Pulmonary artery endothelial cell (primary cell): Measurements from ENCODE around the gene ZNF532. TPM values are rescaled to one million over a fixed set of nuclear protein-coding genes. Genes with fewer than 3 reads are reported as not detected.
A peak's percentile ranks its signal among the peaks of the same experiment; 100 is the strongest.

Experiments
- DNase-seq: peaks from one replicate; pipeline ENCODE4 v3.0.0-alpha.2; 2011; ENCODE audit warnings: low read depth, low spot score
- total RNA-seq: library from RNA; depleted of rRNA; stranded (reverse); fragments of >200 nt; gene quantifications from 2 replicates; pipeline ENCODE4 v1.2.3, GENCODE V29; 2014

The ZNF532 gene
- total RNA-seq, 1 donor from 2014 or later, result 44.0 TPM

DNA sequence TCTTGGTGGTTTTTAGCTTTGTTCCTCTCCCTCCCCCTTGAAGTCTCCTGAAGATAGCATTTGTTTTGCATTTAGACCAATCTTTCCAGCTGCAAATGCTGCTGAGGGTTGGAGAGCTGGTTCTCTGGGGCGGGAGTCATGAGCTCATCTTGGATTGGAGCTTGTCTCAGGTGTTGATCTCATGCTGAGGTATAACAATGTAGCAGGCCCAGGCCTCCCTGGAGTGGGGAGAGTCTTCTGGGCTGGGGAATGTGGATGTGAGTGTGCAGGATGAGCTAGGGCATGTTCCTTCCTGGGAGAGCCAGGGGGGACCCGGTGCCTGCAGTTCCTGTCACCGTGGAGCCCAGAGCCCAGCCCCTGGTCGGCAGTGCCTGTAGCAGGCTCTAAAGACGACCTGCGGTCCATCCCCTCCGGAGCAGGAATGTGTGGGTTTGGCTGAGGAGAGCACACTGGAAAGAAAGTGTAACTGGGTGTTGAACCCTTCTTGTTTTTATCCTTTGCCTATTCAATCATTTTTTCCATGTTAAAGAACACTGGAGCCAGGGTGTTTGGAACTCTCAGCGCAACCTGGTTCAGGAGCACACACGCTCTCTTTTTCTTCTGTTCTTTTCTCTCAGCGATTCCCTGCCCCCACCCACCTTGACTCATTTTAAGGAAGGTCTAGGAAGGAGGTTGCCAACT lies 2.7 kb downstream of the ZNF532 start:
- DNase-seq, result no peak

DNA sequence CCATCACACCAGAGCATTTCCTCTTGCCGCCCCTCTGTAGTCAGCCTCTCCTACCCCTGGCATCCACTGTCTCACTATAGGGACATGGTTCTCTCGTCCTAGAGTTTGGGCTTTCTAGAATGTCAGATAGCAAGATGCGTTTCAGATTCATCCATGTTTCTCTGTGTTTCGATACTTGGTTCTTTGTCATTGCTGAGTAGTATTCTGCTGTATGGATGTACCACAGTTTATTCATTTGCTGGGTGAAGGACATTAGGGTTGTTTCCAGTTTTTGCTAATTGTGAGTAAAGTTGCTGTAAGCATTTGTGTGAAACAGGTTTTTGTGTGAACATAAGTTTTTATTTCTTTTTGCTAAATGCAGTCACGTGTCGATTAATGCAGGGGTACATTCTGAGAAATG lies 3.8 kb downstream of the ZNF532 start:
- DNase-seq, result no peak

DNA sequence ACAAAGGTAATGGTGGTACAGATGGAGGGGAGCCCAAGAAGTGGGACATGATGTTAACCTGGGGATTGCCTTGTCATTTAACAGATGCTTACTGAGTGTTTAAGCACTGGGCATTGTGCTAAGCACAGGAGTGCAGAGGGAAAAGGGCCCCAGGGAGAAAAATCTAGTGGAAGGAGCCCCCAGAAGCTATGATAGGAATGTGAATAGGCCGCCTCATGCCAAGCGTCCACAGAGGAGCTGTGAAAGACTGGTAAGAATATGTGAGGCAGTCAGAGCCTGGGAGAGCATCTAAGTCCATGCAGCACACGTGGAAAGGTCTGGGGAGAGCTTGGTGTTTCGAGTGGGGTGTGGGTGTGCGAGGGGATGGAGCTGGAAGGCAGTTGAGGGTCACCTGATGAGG lies 5.5 kb downstream of the ZNF532 start:
- no peak for DNase-seq

DNA sequence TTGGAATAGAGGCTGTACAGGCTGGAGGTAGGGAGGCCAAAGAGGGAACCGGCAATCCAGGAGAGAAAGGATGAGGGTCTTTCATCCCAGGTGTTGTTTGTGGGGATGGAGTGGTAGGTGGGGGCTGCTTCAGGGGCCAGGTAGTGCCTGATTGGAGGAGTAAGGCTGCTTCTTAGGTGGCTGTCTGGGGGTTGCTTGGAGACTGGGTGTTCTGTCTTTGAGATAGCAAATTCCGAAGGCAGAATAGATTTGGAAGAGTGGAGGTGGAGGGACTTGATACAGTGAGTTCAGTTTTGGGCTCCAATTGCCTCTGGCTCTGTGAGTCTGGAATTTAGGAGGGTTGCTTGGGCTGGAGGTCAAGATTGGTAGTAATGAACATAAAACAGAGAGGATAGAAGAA lies 5.9 kb downstream of the ZNF532 start:
- no peak for DNase-seq

DNA sequence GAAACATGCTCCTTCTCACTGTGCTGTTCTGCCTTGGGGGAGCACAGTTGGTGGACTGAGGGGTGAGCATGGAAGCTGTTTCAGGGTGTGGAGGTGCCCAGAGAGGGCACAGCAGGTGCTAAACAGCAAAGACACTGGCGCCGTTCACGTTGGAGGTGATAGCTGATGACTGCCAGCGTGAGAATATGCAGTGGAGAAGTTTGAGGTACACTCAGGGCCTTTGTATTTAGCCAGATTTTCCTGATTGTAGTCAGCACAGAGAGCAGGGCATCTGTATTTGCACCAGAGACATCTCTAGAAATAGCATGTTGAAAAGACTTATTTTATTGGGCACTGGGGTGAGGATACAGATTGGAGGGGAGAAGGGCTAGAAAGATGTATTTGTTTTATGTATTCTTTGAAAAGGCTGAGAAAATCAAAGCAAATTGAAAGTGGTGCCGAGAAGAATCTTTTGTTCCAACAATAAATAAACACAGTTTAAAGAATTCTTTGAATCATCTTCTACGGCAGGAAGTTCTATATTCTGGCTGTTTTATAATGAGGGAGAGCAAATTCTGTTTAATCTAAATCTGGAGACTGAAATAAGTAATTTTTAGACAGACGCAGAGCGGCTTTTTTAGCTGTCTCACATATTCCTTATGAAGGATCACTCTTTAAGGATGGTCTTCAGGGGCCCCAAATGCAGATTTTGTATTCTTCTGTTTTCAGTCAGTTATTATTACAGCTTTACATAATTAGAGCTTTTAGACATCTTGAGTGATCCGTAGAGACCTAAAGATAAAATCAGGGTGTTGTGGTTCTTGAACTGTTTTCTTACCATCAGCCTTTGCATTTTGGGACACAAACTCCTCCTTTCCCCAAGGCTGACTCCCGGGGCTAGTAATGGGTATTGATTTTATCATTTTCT lies 7.1 kb downstream of the ZNF532 start:
- DNase-seq, result no peak

DNA sequence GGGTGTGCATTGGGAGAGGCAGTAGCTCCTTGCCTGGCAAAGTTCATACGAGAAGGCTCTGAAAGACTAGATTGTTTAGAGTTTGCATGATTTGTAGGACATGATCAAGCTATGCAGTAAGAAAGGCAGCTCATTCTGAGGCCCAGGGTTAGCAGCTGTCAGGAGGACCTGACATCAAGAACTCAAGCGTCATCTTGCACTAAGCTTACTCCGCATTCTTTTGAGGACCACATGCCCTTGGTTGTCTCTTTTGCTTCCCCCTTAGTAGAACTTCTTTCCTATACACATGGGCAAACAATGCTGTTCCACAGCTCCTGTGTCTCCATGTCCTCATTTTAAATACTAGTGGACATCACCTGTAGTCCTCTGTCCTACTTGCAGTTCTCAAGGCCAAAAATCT lies 14.0 kb downstream of the ZNF532 start:
- no peak for DNase-seq

DNA sequence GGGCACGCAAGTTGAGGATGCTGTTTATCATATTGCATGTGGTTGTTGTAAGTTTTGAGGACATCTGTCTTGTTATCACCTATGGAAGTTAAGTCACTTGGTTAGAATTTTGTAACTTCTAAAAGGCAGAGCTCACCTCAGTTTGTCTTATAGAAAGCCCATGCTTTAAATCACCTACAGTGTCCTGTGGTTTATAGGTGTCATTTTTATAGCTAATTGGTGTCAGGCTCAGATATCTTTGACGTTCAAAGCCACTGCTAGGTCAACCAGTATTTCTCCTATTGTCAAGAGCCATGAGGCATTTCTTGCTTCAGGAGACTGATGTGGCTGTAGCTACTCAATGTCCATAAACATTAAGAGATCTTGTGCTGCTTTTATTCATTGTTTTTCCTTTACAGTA lies 16.8 kb downstream of the ZNF532 start:
- no peak for DNase-seq

DNA sequence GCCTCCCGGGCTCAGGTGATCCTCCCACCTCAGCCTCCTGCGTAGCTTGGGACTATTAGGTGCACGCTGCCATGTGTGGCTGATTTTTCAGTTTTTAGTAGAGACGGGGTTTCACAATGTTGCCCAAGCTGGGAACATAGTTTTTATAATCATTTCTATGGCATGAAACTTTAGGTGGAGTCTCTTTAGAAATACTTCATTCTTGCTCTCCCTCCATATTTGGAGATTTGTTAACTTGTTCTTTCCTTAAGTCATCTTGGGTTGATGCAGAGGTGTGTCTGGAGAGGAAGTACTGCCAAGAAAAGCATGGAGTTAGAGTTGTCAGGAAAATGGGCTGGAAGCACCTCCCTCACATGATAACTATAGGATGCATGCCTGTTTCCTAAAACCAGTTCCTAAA lies 17.4 kb downstream of the ZNF532 start:
- DNase-seq, result no peak

DNA sequence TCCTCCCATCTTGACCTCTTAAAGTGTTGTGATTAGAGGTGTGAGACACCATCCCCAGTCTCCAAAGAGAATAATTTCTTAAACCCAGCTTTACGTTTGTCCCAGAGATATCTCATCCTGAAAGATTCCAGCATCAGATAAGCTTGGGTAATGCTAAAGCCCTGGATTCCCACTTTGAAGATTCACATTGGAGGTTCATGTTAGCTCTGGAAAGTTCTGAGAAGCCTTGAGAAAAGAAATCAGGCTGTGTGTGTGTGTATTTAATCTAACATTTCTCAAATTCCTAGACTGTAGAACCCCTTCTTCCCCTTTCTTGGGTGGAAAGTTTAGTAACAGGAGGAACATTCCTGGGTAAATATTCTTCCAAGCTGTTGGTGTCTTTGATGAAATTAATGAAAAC lies 18.0 kb downstream of the ZNF532 start:
- DNase-seq, result no peak

DNA sequence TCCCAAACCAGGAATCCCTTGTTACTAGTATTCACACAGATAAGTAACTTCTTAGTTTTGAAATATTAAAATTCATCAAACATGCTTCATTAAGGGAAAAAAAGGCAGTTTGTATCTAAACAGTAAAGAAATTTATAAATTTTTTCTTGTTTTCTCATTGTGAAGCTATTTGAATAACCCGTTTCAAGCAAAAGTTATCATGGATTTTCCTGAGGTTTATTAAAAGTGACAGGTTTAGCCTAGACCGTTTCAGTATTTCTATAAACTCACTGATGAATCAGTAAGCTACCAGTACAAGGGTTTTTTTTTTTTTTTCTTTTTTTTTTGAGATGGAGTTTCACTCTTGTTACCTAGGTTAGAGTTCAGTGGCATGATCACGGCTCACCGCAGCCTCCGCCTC lies 20.0 kb downstream of the ZNF532 start:
- DNase-seq, result no peak

DNA sequence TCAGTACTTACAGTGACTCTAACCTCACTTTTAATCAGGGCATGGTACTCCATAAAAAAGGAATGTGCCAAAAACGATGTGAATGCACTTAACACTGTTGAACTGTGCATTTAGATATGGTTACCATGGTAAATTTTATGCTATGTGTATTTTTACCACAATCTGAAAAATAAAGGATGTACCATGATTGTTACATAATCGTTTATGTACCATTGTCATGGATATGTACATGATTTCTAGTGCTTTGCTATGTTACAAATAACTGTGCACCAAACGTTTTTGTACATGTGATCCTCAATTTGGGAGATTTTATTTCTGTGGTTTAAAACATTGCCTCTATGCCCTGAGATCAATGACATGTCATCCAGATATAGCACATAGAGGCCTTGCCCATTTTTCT lies 21.8 kb downstream of the ZNF532 start:
- DNase-seq, result no peak

DNA sequence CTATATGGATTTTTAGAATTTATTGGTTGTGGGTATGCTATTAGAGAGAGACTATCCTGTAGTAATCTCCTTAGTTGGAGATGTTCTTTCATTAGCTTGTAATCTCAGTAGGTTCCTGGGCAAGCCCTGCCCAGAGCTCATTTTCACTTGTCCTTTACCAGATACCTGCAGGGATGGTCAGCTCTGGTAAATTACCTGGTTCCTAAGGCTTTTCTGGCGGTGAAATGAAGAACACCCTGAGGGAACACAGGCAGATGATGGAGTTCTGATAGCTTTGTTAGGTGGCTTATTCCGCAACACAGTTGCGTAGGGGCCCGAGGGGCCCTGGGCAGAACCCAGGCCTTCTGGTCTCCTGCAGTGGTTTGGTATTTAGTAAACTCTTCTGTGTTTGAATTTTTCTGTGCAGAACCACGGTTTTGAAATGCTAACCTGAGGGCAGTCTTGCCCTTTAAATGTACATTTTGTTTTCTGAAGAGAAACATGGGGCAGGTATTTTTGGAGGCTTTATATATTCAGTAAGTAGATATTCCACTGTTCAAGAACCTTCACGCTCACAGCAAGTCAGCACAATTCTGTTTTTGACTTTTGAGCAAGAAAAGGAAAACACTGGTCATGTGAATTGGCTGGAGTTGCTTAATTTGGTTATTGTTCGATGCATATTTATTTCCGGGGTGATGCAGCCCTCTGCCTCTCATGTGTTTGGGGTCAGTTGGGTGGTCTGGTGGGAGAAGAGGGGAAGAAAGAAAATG lies 22.4 kb downstream of the ZNF532 start:
- no peak for DNase-seq

DNA sequence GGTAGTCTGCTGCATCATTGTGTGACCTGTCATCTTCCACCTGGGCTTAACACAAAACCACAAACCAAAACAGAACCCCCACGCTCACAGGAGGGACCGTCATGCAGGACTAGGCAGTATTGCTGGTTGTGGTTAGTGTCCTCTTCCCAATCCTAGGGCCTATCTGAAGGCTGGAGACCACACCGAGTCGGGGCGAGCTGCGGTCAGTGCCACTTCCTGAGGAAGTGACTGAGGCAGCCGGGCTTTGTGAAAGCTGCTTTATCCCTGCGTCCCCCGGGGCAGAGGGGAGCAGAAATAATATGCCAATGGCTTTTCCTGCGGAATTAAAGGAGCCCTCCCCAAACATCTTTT lies 22.9 kb downstream of the ZNF532 start:
- DNase-seq, result peak; percentile 59

DNA sequence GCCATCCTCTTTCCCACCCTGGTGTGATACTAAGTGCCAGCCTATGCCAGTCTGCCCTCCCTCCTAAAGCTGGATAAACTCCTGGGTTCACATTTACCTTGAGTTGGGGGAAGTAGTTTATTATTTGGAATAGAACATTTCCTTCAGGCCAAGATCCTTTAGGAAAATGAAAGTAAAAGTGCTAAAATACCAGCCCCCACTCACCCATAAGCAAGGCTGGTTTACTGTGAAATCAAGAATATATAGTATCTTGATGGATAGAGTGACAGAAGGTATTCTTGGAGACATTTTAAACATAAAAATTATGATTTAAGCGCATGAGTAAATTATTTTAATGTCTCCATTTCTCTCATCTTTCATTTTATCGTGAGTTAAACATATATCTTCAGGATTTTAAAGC lies 27.1 kb downstream of the ZNF532 start:
- no peak for DNase-seq

DNA sequence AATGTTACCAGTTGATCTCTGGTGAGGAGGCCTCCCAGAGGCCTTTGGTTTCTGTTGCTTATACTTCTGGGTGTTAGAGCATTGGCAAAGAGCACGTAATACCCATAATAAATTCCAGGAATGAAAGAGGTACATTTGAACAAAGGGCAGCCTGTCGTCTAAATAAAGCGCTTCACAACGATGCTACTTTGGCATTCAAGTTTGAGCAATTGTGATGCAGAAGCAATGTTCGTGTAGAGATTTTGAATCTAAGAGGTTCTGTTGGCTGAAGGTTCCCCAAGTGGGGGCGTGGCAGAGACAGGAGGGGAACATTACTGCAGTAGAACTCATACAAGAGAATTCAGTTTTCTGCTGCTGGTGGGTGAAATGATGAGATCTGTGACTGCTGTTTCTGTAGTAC lies 27.8 kb downstream of the ZNF532 start:
- no peak for DNase-seq

DNA sequence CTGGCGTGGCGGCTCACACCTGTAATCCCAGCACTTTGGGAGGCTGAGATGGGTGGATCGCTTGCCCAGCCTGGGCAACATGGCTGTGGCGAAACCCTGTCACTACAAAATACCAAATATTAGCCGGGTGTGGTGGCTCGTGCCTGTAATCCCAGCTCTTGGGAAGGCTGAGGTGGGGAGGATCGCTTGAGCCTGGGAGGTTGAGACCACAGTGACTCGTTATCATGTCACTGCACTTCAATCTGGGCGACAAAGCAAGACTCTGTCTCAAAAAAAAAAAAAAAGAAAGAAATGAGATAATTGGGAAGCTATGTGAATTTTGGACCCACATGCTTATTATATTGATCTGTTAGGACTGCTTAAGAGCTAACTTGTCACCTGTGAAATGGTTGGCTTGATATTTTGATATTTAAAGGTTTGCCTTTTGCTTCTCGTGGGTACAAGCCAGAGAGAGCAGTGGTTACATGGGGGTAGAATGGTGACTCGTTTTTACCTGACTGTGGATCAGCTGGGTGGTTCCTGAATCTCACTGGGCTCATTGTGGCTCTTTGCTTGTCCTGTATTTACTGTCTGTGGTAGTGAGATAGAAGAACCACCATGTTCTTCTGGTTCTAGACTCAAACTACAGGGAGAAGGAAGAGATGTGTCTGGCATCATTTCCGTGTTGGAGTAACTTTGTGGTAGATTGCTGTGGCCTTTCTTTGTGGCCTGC lies 28.9 kb downstream of the ZNF532 start:
- DNase-seq, result no peak

DNA sequence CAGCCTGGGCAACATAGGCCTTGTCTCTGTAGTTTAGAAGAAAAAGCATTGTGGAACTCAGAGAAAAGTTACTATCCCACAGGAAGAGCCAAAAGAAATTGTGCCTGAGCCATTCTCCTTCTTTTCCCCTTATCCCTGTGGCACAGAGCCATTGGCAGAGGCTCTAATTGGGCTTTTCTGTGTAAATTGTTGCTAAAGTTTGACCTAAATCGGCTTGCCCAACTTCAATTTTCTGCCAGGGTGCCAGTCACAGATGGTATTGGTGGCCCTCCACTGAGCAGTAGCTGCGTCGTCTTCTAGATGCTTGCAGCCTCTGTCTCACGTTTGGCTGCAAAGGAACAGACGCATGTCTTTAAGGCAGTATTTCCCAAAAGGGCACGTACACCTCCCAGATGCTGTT lies 30.3 kb downstream of the ZNF532 start:
- DNase-seq, result no peak

DNA sequence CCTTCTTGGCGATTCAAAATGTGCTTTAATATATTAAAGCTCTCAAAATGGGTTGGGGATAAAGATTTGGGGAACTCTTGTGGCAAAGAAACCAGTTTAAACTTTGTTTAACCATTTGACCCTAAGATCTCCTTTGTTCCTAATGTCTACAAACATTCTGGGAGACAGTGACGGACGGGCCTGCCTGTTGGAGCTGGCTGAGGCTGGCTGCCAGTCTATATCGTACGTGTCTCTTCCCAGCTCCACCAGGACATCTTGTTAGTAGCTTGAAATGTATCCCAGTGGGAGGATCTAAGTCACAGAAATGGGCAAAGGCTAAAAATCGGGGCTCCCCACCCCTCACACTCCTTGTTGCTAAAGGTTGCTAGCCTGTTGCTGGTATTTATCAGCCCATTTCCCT lies 30.7 kb downstream of the ZNF532 start:
- no peak for DNase-seq

DNA sequence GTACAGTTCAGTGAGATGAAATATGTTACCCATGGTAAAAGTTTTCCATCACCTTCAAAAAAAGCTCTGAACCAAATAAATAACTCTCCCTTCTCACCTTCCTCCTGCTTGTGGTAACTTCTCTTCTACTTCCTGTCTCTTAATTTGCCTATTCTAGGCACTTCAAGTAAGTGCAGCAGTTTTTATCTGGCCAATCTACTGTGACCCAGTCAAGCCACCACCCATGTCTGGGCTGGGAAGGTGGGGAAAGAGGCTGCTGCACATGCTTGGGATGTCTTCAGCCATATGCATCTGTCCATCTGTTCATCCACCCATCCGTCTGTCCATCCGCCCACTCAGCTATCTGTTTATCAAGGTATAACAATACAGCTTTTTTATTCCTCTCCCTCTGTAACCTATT lies 31.6 kb downstream of the ZNF532 start:
- DNase-seq, result no peak

DNA sequence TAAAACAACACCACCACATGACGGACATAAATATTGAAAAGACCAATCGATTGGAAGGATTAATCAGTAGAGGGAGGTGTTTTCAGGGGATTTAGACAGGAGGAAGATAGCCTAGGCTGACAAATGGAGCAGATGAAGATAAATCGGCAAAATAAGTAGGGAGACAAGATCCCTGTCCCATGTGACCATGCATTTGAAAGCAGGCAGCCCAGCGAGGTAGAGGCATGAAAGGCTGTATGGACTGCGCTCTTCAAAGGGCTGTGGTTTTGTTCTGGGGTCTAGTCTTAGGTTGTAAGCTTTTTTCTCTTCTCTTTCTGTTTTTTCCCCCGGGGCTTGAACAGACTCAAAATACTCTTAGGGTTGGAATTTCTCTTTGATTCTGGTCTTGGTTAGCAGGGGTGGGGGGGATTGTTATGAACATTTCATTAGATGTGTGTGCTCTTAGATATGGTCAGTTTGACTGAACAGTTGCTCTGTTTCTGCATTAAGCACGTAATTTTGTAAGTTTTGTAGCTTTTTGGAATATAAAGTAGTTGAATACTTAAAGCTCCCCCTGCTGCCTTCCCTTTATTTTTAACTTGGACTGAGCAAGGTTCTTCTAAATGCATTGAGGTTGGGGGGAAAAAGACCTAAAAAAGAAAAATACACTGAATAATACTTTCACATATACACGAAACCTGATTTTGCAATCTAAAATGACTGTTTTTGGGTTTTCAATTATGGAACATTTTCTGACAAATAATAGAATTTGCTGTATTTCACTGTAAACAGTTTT lies 32.2 kb downstream of the ZNF532 start:
- no peak for DNase-seq
